K562 treated with DMSO at 1 percent for 24 hours (cell line): ENCODE measurements around the gene CLEC4F. TPM values are rescaled to one million over a fixed set of nuclear protein-coding genes. Genes with fewer than 3 reads are reported as not detected.

Experiments used
- total RNA-seq: library from RNA; unstranded; fragments of 300-600 nt; gene quantifications from 2 replicates; pipeline ENCODE4 v1.2.3, GENCODE V29; 2022; ENCODE audit warnings: low read depth; ENCODE audit not compliant: insufficient read depth

Gene CLEC4F
- total RNA-seq = not detected in 2 replicates

GRCh38 chr2:70820499-70820898 lies at the start of gene CLEC4F:
TSS of gene CLEC4F (minus strand) at chr2:70820599. CDS start at chr2:70820523, 76 bp downstream.

GRCh38 chr2:70835643-70836042 lies 15.2 kb upstream of the CLEC4F start, which contains the start of gene CD207:
TSS of gene CD207 (minus strand) at chr2:70835816. CDS start at chr2:70835776, 40 bp downstream.

GRCh38 chr2:70790136-70790828 lies 30.1 kb downstream of the CLEC4F start, which contains the start of gene FIGLA:
TSS of gene FIGLA (minus strand) at chr2:70790643. CDS start at chr2:70790638, 5 bp downstream.

GRCh38 chr2:70767699-70768589 lies 52.5 kb downstream of the CLEC4F start, which contains the start of gene ADD2:
TSS of gene ADD2 (minus strand) at chr2:70768200. CDS start at chr2:70706408, 61,792 bp downstream.

Other genes starting within 250 kb of the CLEC4F start
- gene ADD2, start 52.4 kb downstream of the CLEC4F start, total RNA-seq = 16.3 and 16.7 TPM in 2 replicates
- gene FIGLA, start 30.0 kb downstream of the CLEC4F start, total RNA-seq = not detected in 2 replicates
- gene CD207, start 15.2 kb upstream of the CLEC4F start, total RNA-seq = not detected in 2 replicates
- not detected in 2 replicates for gene VAX2, start 80.0 kb upstream of the CLEC4F start, total RNA-seq
- not detected in 2 replicates for gene ATP6V1B1, start 115.3 kb upstream of the CLEC4F start, total RNA-seq
- gene ANKRD53, start 158.0 kb upstream of the CLEC4F start, total RNA-seq = not detected in 2 replicates
- gene TEX261, start 174.3 kb upstream of the CLEC4F start, total RNA-seq = 60.0 and 62.0 TPM in 2 replicates
- 71.7 and 75.1 TPM in 2 replicates for gene NAGK, start 248.0 kb upstream of the CLEC4F start, total RNA-seq